HFFc6 (cell line): ENCODE data around the gene VSTM2L. TPM values are rescaled to one million over a fixed set of nuclear protein-coding genes. Genes with fewer than 3 reads are reported as not detected.
A peak's percentile ranks its signal among the peaks of the same experiment; 100 is the strongest.

Source experiments
- DNase-seq: peaks from one replicate; pipeline ENCODE4 v3.0.0-alpha.2; 2018
- H3K27ac Mint-ChIP-seq: 2 replicates; pipeline ENCODE4 v1.8.0; 2020; ENCODE audit warnings: mild to moderate bottlenecking, mixed read lengths
- H3K27me3 Mint-ChIP-seq: 2 replicates; pipeline ENCODE4 v1.8.0; 2021; ENCODE audit warnings: mild to moderate bottlenecking, moderate library complexity, mixed read lengths; ENCODE audit not compliant: insufficient read depth
- H3K36me3 Mint-ChIP-seq: 2 replicates; pipeline ENCODE4 v1.8.0; 2021; ENCODE audit warnings: low read depth, mixed read lengths
- H3K4me1 Mint-ChIP-seq: 2 replicates; pipeline ENCODE4 v1.8.0; 2020; ENCODE audit warnings: low read depth, mixed read lengths
- H3K4me3 Mint-ChIP-seq: 2 replicates; pipeline ENCODE4 v1.8.0; 2020; ENCODE audit warnings: mild to moderate bottlenecking, moderate library complexity, mixed read lengths
- H3K9me3 Mint-ChIP-seq: 2 replicates; pipeline ENCODE4 v1.8.0; 2020; ENCODE audit warnings: mild to moderate bottlenecking, mixed read lengths
- total RNA-seq, 6 experiments: library from RNA; stranded (reverse); fragmentation: NEBNext Ultra II Directional; extraction: Animal tissue kit (Norgen Biotek cat#: 25700); gene quantifications; 2 replicates in 1 of 6; 3 replicates in 5 of 6; pipeline ENCODE4 v1.2.3, GENCODE V29; 2021
- TF ChIP-seq, protein P1 (sequence below): fragments of 200-600 bp; sonication (generic); IDR thresholded peaks from 2 replicates; pipeline ENCODE4 v1.5.0; 2021; ENCODE audit warnings: antibody characterized with exemption, mild to moderate bottlenecking

The VSTM2L gene
- total RNA-seq, 6 experiments from 2014 or later = 0.12 to 0.95 (median 0.55) TPM; not detected in 2

DNA sequence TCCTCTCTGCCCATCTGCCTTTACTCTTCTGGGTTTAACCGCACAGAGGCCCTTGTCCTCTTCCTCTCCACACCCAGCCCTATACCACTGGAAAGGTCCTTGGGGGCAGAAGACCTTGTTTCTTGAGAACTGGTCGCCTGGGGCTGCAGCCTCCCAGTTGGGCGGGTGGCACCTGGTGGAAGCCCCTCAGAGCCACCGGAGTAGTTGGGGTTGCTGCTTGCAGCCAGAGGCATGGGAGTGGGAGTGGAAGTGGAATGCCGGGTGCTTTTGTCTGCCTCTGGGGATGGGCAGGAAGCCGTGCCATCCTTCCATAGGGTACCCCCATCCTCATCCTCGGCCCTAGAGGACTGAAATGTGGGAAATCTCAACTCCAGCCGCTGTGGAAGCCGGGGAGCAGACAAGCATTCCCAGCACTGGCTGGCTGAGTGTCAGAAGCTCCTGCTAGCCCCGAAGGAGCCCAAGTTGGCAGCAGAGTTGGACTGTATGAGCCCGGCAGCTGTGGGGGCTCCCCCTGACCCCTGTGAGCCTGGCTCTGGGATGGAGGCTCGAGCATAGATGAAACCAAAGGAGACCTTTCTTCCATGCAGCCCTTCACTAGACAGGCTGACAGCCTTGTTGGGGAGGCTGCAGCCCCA is 1.2 kb downstream of the VSTM2L start:
- 0 out of 2 replicates have a peak, but pooled peaks cover 3% of the 10 kb centered on the region for H3K36me3 Mint-ChIP-seq
- TF ChIP-seq, protein P1, sequence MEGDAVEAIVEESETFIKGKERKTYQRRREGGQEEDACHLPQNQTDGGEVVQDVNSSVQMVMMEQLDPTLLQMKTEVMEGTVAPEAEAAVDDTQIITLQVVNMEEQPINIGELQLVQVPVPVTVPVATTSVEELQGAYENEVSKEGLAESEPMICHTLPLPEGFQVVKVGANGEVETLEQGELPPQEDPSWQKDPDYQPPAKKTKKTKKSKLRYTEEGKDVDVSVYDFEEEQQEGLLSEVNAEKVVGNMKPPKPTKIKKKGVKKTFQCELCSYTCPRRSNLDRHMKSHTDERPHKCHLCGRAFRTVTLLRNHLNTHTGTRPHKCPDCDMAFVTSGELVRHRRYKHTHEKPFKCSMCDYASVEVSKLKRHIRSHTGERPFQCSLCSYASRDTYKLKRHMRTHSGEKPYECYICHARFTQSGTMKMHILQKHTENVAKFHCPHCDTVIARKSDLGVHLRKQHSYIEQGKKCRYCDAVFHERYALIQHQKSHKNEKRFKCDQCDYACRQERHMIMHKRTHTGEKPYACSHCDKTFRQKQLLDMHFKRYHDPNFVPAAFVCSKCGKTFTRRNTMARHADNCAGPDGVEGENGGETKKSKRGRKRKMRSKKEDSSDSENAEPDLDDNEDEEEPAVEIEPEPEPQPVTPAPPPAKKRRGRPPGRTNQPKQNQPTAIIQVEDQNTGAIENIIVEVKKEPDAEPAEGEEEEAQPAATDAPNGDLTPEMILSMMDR = no peak
- H3K27me3 Mint-ChIP-seq = peaks cover 47% of the 10 kb centered on the region
- H3K4me1 Mint-ChIP-seq = peaks cover 32% of the 10 kb centered on the region
- no peaks in the 10 kb centered on the region; the same call in 1 of the 2 replicates for H3K9me3 Mint-ChIP-seq
- no peak overlapping the region for H3K27ac Mint-ChIP-seq
- H3K4me3 Mint-ChIP-seq = peak overlapping the region; percentile 71
- DNase-seq = no peak

DNA sequence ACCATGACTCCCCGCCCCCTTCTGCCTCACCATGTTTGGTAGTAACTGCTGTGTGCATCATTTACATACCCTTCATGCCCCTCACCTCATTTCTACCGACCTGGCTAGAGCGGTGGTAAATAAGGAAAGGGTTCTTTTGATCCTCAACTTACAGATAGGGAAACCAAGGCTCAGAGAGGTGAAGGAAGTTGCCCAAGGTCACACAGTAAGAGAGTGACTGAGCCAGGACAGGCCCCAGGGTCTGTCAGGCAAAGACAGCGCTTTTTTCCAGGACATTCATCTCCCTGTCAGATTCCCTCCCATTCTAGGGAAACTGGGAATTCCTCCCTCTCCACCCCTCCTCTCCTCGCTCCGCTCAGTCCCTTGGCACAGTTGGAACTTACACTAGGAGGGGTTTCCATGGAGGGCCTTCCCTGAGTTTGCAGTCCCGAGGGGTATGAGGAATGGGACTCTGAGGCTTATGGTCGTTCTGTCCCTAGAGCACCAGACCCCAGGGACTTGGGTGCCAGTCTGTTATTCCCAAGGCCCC is 2.0 kb downstream of the VSTM2L start:
- Mint-ChIP-seq H3K36me3 (0 out of 2 replicates have a peak, but pooled peaks cover 3% of the 10 kb centered on the region), H3K27ac (no peak overlapping the region), H3K4me3 (no peak overlapping the region), H3K9me3 (no peaks in the 10 kb centered on the region; the same call in 1 of the 2 replicates), H3K27me3 (peaks cover 45% of the 10 kb centered on the region), H3K4me1 (peaks cover 32% of the 10 kb centered on the region)
- TF ChIP-seq, protein P1 = no peak
- no peak for DNase-seq

DNA sequence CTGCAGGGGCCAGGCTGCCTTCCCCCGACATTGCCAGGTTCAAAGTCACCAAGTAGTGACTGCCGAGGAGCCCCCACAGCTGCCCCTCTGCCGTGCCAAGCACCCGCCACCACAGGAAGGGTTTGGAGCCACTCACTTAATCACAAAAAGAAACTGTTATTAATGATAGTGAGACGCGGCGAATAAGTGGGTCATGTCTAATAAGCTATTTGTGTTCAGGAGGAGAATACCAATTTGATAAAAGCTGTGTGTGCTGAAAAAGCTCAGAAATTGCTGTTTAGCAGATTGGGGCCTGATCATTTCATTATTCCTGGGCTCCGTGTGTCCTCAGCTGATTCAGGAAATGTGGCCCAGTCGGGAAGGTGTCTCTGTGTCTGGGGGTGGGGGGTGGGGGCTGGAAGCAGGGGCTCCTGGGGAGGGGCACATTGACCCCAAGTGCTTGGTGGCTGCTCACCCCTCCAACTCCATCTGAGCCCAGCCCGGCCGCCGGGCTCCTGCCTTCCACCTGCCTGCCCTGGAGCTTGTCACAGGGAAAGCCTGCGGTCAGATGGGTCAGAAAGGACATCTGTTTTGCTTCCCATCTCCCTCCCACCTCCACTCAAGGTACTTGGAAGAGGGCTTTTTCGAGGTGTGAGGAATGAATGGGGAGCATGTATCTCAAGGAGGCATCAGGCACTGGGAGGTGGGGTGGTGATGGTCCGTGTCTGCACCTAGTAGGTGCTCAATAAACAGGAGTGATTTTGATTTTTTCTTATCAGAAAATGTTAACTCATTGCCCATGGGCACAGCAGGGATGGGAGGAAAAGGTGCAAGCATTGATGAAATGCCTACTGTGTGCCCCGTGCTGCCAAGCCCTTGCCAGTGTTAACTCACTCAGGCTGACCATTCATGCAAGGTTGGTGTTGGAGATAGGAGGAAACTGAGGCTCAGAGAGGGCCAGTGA is 3.0 kb downstream of the VSTM2L start:
- TF ChIP-seq, protein P1 = no peak
- no peaks in the 10 kb centered on the region; the same call in 1 of the 2 replicates for H3K9me3 Mint-ChIP-seq
- H3K27me3 Mint-ChIP-seq = peaks cover 45% of the 10 kb centered on the region
- no peak overlapping the region for H3K4me3 Mint-ChIP-seq
- no peak overlapping the region for H3K27ac Mint-ChIP-seq
- no peak for DNase-seq
- H3K36me3 Mint-ChIP-seq = 0 out of 2 replicates have a peak, but pooled peaks cover 3% of the 10 kb centered on the region
- H3K4me1 Mint-ChIP-seq = peaks cover 32% of the 10 kb centered on the region

DNA sequence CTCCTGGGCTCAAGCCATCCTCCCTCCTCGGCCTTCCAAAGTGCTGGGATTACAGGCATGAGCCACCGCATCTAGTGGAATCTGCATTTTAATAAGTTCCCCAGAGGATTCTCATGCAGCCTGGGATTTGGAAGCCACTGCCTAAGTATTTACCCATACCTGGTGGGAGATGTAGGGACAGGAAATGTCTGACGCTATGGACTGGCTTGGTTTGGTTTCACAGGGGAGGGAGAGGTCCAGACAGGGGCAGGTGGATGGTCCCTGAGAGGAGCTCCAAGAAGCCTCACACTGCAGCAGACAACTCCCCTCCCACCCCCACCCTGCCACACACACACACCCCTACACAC is 4.4 kb downstream of the VSTM2L start:
- no peaks in the 10 kb centered on the region; the same call in 1 of the 2 replicates for H3K9me3 Mint-ChIP-seq
- no peak overlapping the region for H3K4me3 Mint-ChIP-seq
- TF ChIP-seq, protein P1 = no peak
- H3K36me3 Mint-ChIP-seq = 0 out of 2 replicates have a peak, but pooled peaks cover 3% of the 10 kb centered on the region
- peaks cover 36% of the 10 kb centered on the region for H3K4me1 Mint-ChIP-seq
- no peak for DNase-seq
- H3K27ac Mint-ChIP-seq = no peak overlapping the region
- H3K27me3 Mint-ChIP-seq = peaks cover 49% of the 10 kb centered on the region

DNA sequence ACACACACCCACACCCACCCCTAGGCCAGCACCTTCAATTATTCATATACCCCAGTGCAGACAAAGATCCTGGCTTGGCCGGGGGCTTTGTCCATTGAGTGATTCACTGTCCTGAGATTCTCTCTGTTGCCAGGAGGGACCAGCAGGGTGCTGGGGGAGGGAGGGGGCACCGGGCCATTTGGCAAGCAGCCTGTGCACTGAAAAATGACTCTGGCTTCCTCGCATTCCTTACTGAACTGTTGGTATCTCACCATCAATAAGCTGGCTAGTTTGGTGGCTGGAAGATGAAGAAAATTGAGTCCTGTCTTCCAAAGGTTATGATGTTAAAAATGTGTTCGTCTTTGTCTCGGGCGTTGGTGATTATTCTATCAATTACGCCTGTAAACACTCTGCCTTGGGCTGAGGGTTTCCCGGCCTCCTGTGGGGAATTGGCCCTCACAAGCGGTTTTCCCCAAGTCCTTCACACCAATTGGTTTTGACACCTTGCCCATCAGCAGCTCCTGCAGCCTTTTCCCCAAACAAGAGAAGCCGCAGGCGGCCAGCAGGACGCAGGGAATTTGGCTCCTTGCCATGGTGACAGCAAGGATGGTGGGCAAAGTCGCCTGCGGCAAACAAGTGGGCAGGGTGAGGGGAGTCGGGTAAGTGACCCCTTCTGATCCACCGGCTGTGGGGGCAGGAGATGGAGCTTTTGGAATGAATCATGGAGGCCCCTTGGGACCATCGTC is 4.9 kb downstream of the VSTM2L start:
- peaks cover 34% of the 10 kb centered on the region for H3K4me1 Mint-ChIP-seq
- DNase-seq = peak; percentile 83
- H3K27me3 Mint-ChIP-seq = peaks cover 50% of the 10 kb centered on the region
- H3K9me3 Mint-ChIP-seq = no peaks in the 10 kb centered on the region; the same call in 1 of the 2 replicates
- TF ChIP-seq, protein P1 = no peak
- no peak overlapping the region for H3K27ac Mint-ChIP-seq
- H3K36me3 Mint-ChIP-seq = 0 out of 2 replicates have a peak, but pooled peaks cover 3% of the 10 kb centered on the region
- H3K4me3 Mint-ChIP-seq = peak overlapping the region; percentile 21; the same call in 1 of the 2 replicates
